HEK293 (cell line): ENCODE measurements around the gene RSL1D1.

Experiments
- MYNN ChIP-seq: fragments of 450-650 bp; formaldehyde crosslinking; IDR thresholded peaks from 2 replicates; pipeline ENCODE4 v1.5.1; 2016; ENCODE audit warnings: missing biosample characterization, missing genetic modification characterization, borderline replicate concordance
- OVOL3 ChIP-seq: fragments of 450-650 bp; formaldehyde crosslinking; IDR thresholded peaks from 2 replicates; pipeline ENCODE4 v1.5.1; 2016; ENCODE audit warnings: missing biosample characterization, missing genetic modification characterization
- ZNF10 ChIP-seq: fragments of 450-650 bp; formaldehyde crosslinking; IDR thresholded peaks from 2 replicates; pipeline ENCODE4 v1.5.1; 2017; ENCODE audit warnings: missing biosample characterization, missing genetic modification characterization
- ZNF175 ChIP-seq: fragments of 450-650 bp; formaldehyde crosslinking; IDR thresholded peaks from 2 replicates; pipeline ENCODE4 v1.5.1; 2016; ENCODE audit warnings: missing biosample characterization, missing genetic modification characterization
- ZNF394 ChIP-seq: fragments of 450-650 bp; formaldehyde crosslinking; IDR thresholded peaks from 2 replicates; pipeline ENCODE4 v1.5.1; 2016; ENCODE audit warnings: missing biosample characterization, missing genetic modification characterization, mild to moderate bottlenecking, moderate library complexity, borderline replicate concordance
- ZNF423 ChIP-seq: fragments of 450-650 bp; formaldehyde crosslinking; IDR thresholded peaks from 2 replicates; pipeline ENCODE4 v1.5.1; 2016; ENCODE audit warnings: missing biosample characterization, missing genetic modification characterization
- ZNF660 ChIP-seq: fragments of 450-650 bp; IDR thresholded peaks from 2 replicates; pipeline ENCODE4 v1.5.1; 2018; ENCODE audit warnings: missing biosample characterization, mild to moderate bottlenecking, missing genetic modification characterization
- ZNF707 ChIP-seq: fragments of 450-650 bp; formaldehyde crosslinking; IDR thresholded peaks from 2 replicates; pipeline ENCODE4 v1.5.1; 2016; ENCODE audit warnings: missing biosample characterization, missing genetic modification characterization
- TF ChIP-seq, protein P1 (sequence below): fragments of 450-650 bp; formaldehyde crosslinking; IDR thresholded peaks from 2 replicates; pipeline ENCODE4 v1.5.1; 2016; ENCODE audit warnings: missing biosample characterization, missing genetic modification characterization
- TF ChIP-seq, protein P2 (sequence below): IDR thresholded peaks from 2 replicates; pipeline ENCODE4 v1.6.1; 2011; ENCODE audit warnings: mild to moderate bottlenecking, low read depth, low read length, borderline replicate concordance
- TF ChIP-seq, protein P3 (sequence below): fragments of 450-650 bp; formaldehyde crosslinking; IDR thresholded peaks from 2 replicates; pipeline ENCODE4 v1.5.1; 2016; ENCODE audit warnings: missing biosample characterization, missing genetic modification characterization, low read depth
- TF ChIP-seq, protein P4 (sequence below): fragments of 450-650 bp; formaldehyde crosslinking; IDR thresholded peaks from 2 replicates; pipeline ENCODE4 v1.5.1; 2017; ENCODE audit warnings: missing biosample characterization, missing genetic modification characterization

DNA sequence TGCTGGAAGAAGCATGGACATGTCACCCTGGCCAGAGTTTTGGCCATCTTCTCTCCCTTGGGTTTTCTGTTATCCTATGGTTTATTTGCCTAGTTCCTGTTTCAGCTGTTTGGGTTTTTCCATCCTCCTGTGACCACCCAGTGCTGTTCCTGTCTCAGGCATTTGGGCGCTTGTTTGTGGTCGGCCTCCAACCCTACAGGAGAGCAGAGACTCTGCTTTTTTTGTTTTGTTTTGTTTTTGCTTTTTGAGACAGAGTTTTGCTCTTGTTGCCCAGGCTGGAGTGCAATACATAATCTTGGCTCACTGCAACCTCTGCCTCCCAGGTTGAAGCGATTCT, 51.0 kb downstream of the RSL1D1 start:
- TF ChIP-seq, protein P1, sequence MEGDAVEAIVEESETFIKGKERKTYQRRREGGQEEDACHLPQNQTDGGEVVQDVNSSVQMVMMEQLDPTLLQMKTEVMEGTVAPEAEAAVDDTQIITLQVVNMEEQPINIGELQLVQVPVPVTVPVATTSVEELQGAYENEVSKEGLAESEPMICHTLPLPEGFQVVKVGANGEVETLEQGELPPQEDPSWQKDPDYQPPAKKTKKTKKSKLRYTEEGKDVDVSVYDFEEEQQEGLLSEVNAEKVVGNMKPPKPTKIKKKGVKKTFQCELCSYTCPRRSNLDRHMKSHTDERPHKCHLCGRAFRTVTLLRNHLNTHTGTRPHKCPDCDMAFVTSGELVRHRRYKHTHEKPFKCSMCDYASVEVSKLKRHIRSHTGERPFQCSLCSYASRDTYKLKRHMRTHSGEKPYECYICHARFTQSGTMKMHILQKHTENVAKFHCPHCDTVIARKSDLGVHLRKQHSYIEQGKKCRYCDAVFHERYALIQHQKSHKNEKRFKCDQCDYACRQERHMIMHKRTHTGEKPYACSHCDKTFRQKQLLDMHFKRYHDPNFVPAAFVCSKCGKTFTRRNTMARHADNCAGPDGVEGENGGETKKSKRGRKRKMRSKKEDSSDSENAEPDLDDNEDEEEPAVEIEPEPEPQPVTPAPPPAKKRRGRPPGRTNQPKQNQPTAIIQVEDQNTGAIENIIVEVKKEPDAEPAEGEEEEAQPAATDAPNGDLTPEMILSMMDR (tag by site-specific recombination) = no peak
- TF ChIP-seq MYNN (tag by site-specific recombination) (no peak), OVOL3 (no peak), ZNF10 (tag by site-specific recombination) (no peak), ZNF423 (tag by site-specific recombination) (no peak), ZNF707 (tag by site-specific recombination) (no peak), ZNF175 (tag by site-specific recombination) (no peak), ZNF660 (no peak), ZNF394 (tag by site-specific recombination) (no peak)
- TF ChIP-seq, protein P2, sequence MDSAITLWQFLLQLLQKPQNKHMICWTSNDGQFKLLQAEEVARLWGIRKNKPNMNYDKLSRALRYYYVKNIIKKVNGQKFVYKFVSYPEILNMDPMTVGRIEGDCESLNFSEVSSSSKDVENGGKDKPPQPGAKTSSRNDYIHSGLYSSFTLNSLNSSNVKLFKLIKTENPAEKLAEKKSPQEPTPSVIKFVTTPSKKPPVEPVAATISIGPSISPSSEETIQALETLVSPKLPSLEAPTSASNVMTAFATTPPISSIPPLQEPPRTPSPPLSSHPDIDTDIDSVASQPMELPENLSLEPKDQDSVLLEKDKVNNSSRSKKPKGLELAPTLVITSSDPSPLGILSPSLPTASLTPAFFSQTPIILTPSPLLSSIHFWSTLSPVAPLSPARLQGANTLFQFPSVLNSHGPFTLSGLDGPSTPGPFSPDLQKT = no peak
- TF ChIP-seq, protein P3, sequence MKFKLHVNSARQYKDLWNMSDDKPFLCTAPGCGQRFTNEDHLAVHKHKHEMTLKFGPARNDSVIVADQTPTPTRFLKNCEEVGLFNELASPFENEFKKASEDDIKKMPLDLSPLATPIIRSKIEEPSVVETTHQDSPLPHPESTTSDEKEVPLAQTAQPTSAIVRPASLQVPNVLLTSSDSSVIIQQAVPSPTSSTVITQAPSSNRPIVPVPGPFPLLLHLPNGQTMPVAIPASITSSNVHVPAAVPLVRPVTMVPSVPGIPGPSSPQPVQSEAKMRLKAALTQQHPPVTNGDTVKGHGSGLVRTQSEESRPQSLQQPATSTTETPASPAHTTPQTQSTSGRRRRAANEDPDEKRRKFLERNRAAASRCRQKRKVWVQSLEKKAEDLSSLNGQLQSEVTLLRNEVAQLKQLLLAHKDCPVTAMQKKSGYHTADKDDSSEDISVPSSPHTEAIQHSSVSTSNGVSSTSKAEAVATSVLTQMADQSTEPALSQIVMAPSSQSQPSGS (tag by site-specific recombination) = no peak
- TF ChIP-seq, protein P4, sequence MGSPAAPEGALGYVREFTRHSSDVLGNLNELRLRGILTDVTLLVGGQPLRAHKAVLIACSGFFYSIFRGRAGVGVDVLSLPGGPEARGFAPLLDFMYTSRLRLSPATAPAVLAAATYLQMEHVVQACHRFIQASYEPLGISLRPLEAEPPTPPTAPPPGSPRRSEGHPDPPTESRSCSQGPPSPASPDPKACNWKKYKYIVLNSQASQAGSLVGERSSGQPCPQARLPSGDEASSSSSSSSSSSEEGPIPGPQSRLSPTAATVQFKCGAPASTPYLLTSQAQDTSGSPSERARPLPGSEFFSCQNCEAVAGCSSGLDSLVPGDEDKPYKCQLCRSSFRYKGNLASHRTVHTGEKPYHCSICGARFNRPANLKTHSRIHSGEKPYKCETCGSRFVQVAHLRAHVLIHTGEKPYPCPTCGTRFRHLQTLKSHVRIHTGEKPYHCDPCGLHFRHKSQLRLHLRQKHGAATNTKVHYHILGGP (tag by site-specific recombination) = no peak
